ENCODE results near the gene FSTL3. TPM values are rescaled to one million over a fixed set of nuclear protein-coding genes. Genes with fewer than 3 reads are reported as not detected.

Gene FSTL3
- total and polyA plus RNA-seq, 4 donors, result 15.1 to 172 (median 114) TPM

- Histone ChIP-seq H3K4me3 (no peak overlapping the region), H3K27ac (ENCODE audit: low read depth in 1 of 2, low read length in 1 of 2) (no peak overlapping the region), H3K27me3 (ENCODE audit: control insufficient read depth in 3 of 3, insufficient read depth in 3 of 3, low read length in 2 of 3) (peaks cover 0 to 4% (median 0%) of the 10 kb centered on the region in 3 donors), H3K9me3 (ENCODE audit: control insufficient read depth in 4 of 4, insufficient read depth in 3 of 4, low read length in 3 of 4) (no peaks in the 10 kb centered on the region), H3K4me1 (ENCODE audit: control insufficient read depth in 5 of 5, insufficient read depth in 5 of 5, low read length in 5 of 5) (peaks cover 0 to 5% (median 3%) of the 10 kb centered on the region in 5 donors), H3K36me3 (ENCODE audit: control insufficient read depth in 4 of 4, insufficient read depth in 4 of 4, low read length in 4 of 4) (no peaks in the 10 kb centered on the region), H3K9ac (ENCODE audit: insufficient read depth in 1 of 2, low read length in 2 of 2) (no peak overlapping the region)
- TF ChIP-seq CTCF (IDR thresholded peaks at IDR 0.05; ENCODE audit: control extremely low read depth, extremely low read depth), result no peak
- whole genome bisulfite sequencing, 2 donors, result 75 to 82% methylated on average over 9 of the region's 9 CpGs
- no peak for DNase-seq
- no peak for ATAC-seq (ENCODE audit: insufficient read depth, low FRiP score)
Observed at GRCh38 chr19:670609-671075, 5.5 kb upstream of the FSTL3 start.

- no peaks in the 10 kb centered on the region for H3K9me3 ChIP-seq (ENCODE audit: control insufficient read depth in 4 of 4, insufficient read depth in 3 of 4, low read length in 3 of 4)
- 57 to 73% methylated on average over 26 to 38 of the region's 38 CpGs for WGBS, 2 donors
- no peaks in the 10 kb centered on the region for H3K36me3 ChIP-seq (ENCODE audit: control insufficient read depth in 4 of 4, insufficient read depth in 4 of 4, low read length in 4 of 4)
- ATAC-seq (ENCODE audit: insufficient read depth, low FRiP score), result no peak
- H3K27me3 ChIP-seq (ENCODE audit: control insufficient read depth in 3 of 3, insufficient read depth in 3 of 3, low read length in 2 of 3), result peaks cover 0 to 10% (median 3%) of the 10 kb centered on the region in 3 donors
- peaks cover 0 to 26% (median 12%) of the 10 kb centered on the region in 5 donors for H3K4me1 ChIP-seq (ENCODE audit: control insufficient read depth in 5 of 5, insufficient read depth in 5 of 5, low read length in 5 of 5)
- H3K4me3 ChIP-seq, result no peak overlapping the region
- DNase-seq, result no peak
- H3K9ac ChIP-seq (ENCODE audit: insufficient read depth in 1 of 2, low read length in 2 of 2), result no peak overlapping the region
- H3K27ac ChIP-seq (ENCODE audit: low read depth in 1 of 2, low read length in 1 of 2), result no peak overlapping the region
- TF ChIP-seq CTCF (IDR thresholded peaks at IDR 0.05; ENCODE audit: control extremely low read depth, extremely low read depth), result no peak
Observed at GRCh38 chr19:674282-675151, 1.7 kb upstream of the FSTL3 start.

GRCh38 chr19:676007-676338 is 219 bp upstream of the FSTL3 start:
- Histone ChIP-seq H3K4me3 (no peak overlapping the region), H3K27me3 (ENCODE audit: control insufficient read depth in 3 of 3, insufficient read depth in 3 of 3, low read length in 2 of 3) (peaks cover 0 to 10% (median 3%) of the 10 kb centered on the region in 3 donors), H3K36me3 (ENCODE audit: control insufficient read depth in 4 of 4, insufficient read depth in 4 of 4, low read length in 4 of 4) (no peaks in the 10 kb centered on the region), H3K9me3 (ENCODE audit: control insufficient read depth in 4 of 4, insufficient read depth in 3 of 4, low read length in 3 of 4) (no peaks in the 10 kb centered on the region), H3K27ac (ENCODE audit: low read depth in 1 of 2, low read length in 1 of 2) (peak overlapping the region; percentile 40 to 71), H3K4me1 (ENCODE audit: control insufficient read depth in 5 of 5, insufficient read depth in 5 of 5, low read length in 5 of 5) (peaks cover 0 to 27% (median 12%) of the 10 kb centered on the region in 5 donors), H3K9ac (ENCODE audit: insufficient read depth in 1 of 2, low read length in 2 of 2) (no peak overlapping the region)
- DNase-seq (no peak), ATAC-seq (ENCODE audit: insufficient read depth, low FRiP score) (no peak)
- no peak for TF ChIP-seq CTCF (IDR thresholded peaks at IDR 0.05; ENCODE audit: control extremely low read depth, extremely low read depth)
- WGBS, 2 donors, result 6 to 9% methylated on average over 27 to 31 of the region's 31 CpGs

All from lung (tissue), 12 donors.